C4-2B (cell line): ENCODE measurements around the gene RSRC1.
A peak's percentile ranks its signal among the peaks of the same experiment; 100 is the strongest.

Experiments
- H3K27ac ChIP-seq: fragments of 450-650 bp; 2 replicates; pipeline ENCODE4 v1.5.1; 2017
- CTCF ChIP-seq: fragments of 450-650 bp; conservative IDR thresholded peaks from 2 replicates; pipeline ENCODE4 v1.5.1; 2017; ENCODE audit warnings: mild to moderate bottlenecking
- ZFX ChIP-seq: fragments of 450-650 bp; IDR thresholded peaks from 2 replicates; pipeline ENCODE4 v1.6.1; 2017

Gene RSRC1

GRCh38 chr3:158095814-158096704, 13.8 kb upstream of the RSRC1 start:
- no peak overlapping the region for H3K27ac ChIP-seq
- TF ChIP-seq CTCF (no peak), ZFX (no peak)

DNA sequence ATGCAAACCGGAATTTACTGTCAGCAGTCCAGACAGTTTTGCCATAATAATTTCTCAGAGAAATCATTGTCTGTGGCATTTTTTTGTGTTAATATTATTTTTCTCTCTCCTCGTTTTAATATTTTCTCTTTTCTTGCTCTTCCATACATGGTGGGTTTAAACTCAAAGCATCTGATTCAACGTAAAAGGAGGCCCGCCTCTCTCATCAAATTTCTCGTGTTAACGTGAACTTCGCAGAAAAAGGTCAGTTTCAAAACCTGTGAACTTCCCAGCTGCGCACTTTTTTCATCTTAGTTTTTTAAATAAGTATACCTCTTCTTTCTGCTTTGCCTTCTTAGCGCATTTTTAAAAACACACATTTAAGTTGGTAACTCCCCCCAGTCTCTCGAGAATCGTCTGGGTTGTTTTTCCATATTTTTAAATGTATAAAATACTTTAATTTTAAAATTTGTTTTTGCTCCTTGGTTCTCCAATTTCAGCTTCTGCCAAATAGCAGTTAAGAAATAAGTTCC, 12.8 kb upstream of the RSRC1 start:
- TF ChIP-seq CTCF (no peak), ZFX (no peak)
- H3K27ac ChIP-seq: peak overlapping the region; percentile 56; the same call in 1 of the 2 replicates

GRCh38 chr3:158097593-158098308, 12.1 kb upstream of the RSRC1 start:
- TF ChIP-seq ZFX (peak; percentile 75), CTCF (no peak)
- peak overlapping the region; percentile 56 for H3K27ac ChIP-seq

- H3K27ac ChIP-seq: peak overlapping the region; percentile 56; the same call in 1 of the 2 replicates
- TF ChIP-seq CTCF: no peak
- no peak for TF ChIP-seq ZFX
These were observed 11.6 kb upstream of the RSRC1 start for GRCh38 chr3:158098309-158098639.

- H3K27ac ChIP-seq: no peak overlapping the region
- TF ChIP-seq CTCF: no peak
These were observed 11.0 kb upstream of the RSRC1 start for GRCh38 chr3:158098834-158099424.

DNA sequence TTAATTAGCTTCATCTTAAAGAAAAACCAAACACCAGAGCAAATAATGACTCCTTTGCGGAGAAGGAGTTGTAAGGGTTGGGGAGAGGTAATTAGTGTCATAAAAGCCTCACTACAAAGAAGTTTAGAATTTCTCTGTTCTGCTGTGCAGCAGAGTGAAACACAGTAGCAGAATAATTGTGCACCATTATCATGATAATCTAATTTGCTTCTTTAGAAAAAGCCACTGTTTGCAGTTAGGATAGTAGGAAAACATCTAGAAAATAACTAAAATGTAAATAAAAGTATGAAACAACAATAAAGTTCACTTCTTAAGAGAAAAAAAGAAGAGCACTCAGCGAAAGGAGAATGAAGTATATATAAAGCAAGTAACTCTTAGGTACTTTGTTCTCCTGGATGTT, 9.2 kb upstream of the RSRC1 start:
- no peak overlapping the region for H3K27ac ChIP-seq
- TF ChIP-seq CTCF: no peak
- no peak for TF ChIP-seq ZFX
